H9 (cell line): ENCODE measurements around the gene SSBP3. TPM values are rescaled to one million over a fixed set of nuclear protein-coding genes. Genes with fewer than 3 reads are reported as not detected.

ENCODE experiments used
- DNase-seq: peaks from one replicate; pipeline ENCODE4 v3.0.0-alpha.2; 2017
- H2AFZ ChIP-seq: one replicate; pipeline ENCODE4 v1.6.1; 2013; ENCODE audit warnings: mild to moderate bottlenecking, low read length, control low read depth, moderate library complexity
- H2AK5ac ChIP-seq: 2 replicates; pipeline ENCODE4 v1.6.1; 2013; ENCODE audit warnings: low read length, control low read depth, mixed read lengths; ENCODE audit not compliant: insufficient read length
- H2BK120ac ChIP-seq: one replicate; pipeline ENCODE4 v1.6.1; 2013; ENCODE audit warnings: low read depth, mild to moderate bottlenecking, low read length, control low read depth, inconsistent platforms; ENCODE audit not compliant: poor library complexity, severe bottlenecking
- H2BK12ac ChIP-seq: 2 replicates; pipeline ENCODE4 v1.6.1; 2013; ENCODE audit warnings: low read length, control low read depth, mixed read lengths, low read depth; ENCODE audit not compliant: insufficient read length
- H2BK15ac ChIP-seq: 2 replicates; pipeline ENCODE4 v1.6.1; 2013; ENCODE audit warnings: low read depth, low read length, control low read depth
- H2BK20ac ChIP-seq: one replicate; pipeline ENCODE4 v1.6.1; 2013; ENCODE audit warnings: low read depth, mild to moderate bottlenecking, low read length, control low read depth, inconsistent platforms; ENCODE audit not compliant: poor library complexity, severe bottlenecking
- H2BK5ac ChIP-seq: 2 replicates; pipeline ENCODE4 v1.6.1; 2013; ENCODE audit warnings: low read length, control low read depth, mixed read lengths; ENCODE audit not compliant: insufficient read length
- H3K14ac ChIP-seq: 2 replicates; pipeline ENCODE4 v1.6.1; 2013; ENCODE audit warnings: low read length, control low read depth; ENCODE audit not compliant: insufficient read depth
- H3K18ac ChIP-seq: 2 replicates; pipeline ENCODE4 v1.6.1; 2013; ENCODE audit warnings: low read depth, mild to moderate bottlenecking, mixed read lengths, low read length, control low read depth; ENCODE audit not compliant: insufficient read length
- H3K23ac ChIP-seq: 2 replicates; pipeline ENCODE4 v1.6.1; 2013; ENCODE audit warnings: low read length, control low read depth, mixed read lengths, low read depth; ENCODE audit not compliant: insufficient read length
- H3K23me2 ChIP-seq: 2 replicates; pipeline ENCODE4 v1.6.1; 2013; ENCODE audit warnings: low read depth, mild to moderate bottlenecking, mixed read lengths, low read length, control low read depth; ENCODE audit not compliant: insufficient read length, poor library complexity, severe bottlenecking
- H3K27ac ChIP-seq: 2 replicates; pipeline ENCODE4 v1.5.1; 2013; ENCODE audit warnings: low read length, control low read depth, mixed read lengths, low read depth; ENCODE audit not compliant: insufficient read length
- H3K27me3 ChIP-seq: 2 replicates; pipeline ENCODE4 v1.6.1; 2013; ENCODE audit warnings: low read length, control low read depth, inconsistent platforms; ENCODE audit not compliant: insufficient read depth
- H3K4ac ChIP-seq: 2 replicates; pipeline ENCODE4 v1.6.1; 2013; ENCODE audit warnings: low read depth, mild to moderate bottlenecking, control low read depth, inconsistent platforms, low read length, moderate library complexity
- H3K4me1 ChIP-seq: 2 replicates; pipeline ENCODE4 v1.6.1; 2013; ENCODE audit warnings: low read length, control low read depth, inconsistent platforms; ENCODE audit not compliant: insufficient read depth
- H3K4me2 ChIP-seq: 2 replicates; pipeline ENCODE4 v1.6.1; 2013; ENCODE audit warnings: low read length, control low read depth, mixed read lengths; ENCODE audit not compliant: insufficient read length, insufficient read depth
- H3K56ac ChIP-seq: 2 replicates; pipeline ENCODE4 v1.6.1; 2013; ENCODE audit warnings: low read depth, mild to moderate bottlenecking, mixed read lengths, low read length, control low read depth; ENCODE audit not compliant: insufficient read length
- H3K79me1 ChIP-seq: 2 replicates; pipeline ENCODE4 v1.6.1; 2013; ENCODE audit warnings: low read depth, mild to moderate bottlenecking, moderate library complexity, low read length, control low read depth, inconsistent platforms; ENCODE audit not compliant: insufficient read depth, poor library complexity, severe bottlenecking
- H3K79me2 ChIP-seq: 2 replicates; pipeline ENCODE4 v1.6.1; 2013; ENCODE audit warnings: low read length, control low read depth, inconsistent platforms; ENCODE audit not compliant: insufficient read depth
- H3K9ac ChIP-seq: 2 replicates; pipeline ENCODE4 v1.6.1; 2013; ENCODE audit warnings: low read length, control low read depth, mixed read lengths; ENCODE audit not compliant: insufficient read length; ENCODE audit errors: extremely low read depth
- H3K9me3 ChIP-seq: one replicate; pipeline ENCODE4 v1.6.1; 2013; ENCODE audit warnings: low read depth, low read length, inconsistent platforms; ENCODE audit not compliant: control insufficient read depth
- H3T11ph ChIP-seq: one replicate; pipeline ENCODE4 v1.6.1; 2013; ENCODE audit warnings: mild to moderate bottlenecking, low read length, control low read depth, inconsistent platforms
- H4K20me1 ChIP-seq: one replicate; pipeline ENCODE4 v1.6.1; 2013; ENCODE audit not compliant: control insufficient read depth, insufficient read length, insufficient read depth
- H4K5ac ChIP-seq: 2 replicates; pipeline ENCODE4 v1.6.1; 2013; ENCODE audit warnings: low read depth, mild to moderate bottlenecking, mixed read lengths, low read length, control low read depth; ENCODE audit not compliant: insufficient read length
- H4K8ac ChIP-seq: replicated peaks from 2 replicates; pipeline ENCODE4 v1.6.1; 2013; ENCODE audit warnings: low read length, control low read depth, mixed read lengths, low read depth; ENCODE audit not compliant: insufficient read length
- H4K91ac ChIP-seq: 2 replicates; pipeline ENCODE4 v1.6.1; 2013; ENCODE audit warnings: low read depth, mild to moderate bottlenecking, moderate library complexity, mixed read lengths, low read length, control low read depth; ENCODE audit not compliant: insufficient read length
- H3K27ac Mint-ChIP-seq, 3 experiments: 2 replicates in 2 of 3; 3 replicates in 1 of 3; pipeline ENCODE4 v1.8.0; 2020 to 2021; ENCODE audit warnings: mixed read lengths in 3 of 3, mild to moderate bottlenecking in 1 of 3, moderate library complexity in 1 of 3
- H3K27me3 Mint-ChIP-seq: 2 replicates; pipeline ENCODE4 v1.8.0; 2021; ENCODE audit warnings: low read depth, mild to moderate bottlenecking, moderate library complexity, mixed read lengths
- H3K36me3 Mint-ChIP-seq, 3 experiments: 2 replicates in 2 of 3; 3 replicates in 1 of 3; pipeline ENCODE4 v1.8.0; 2020 to 2021; ENCODE audit warnings: low read depth in 3 of 3, mixed read lengths in 3 of 3; ENCODE audit not compliant: insufficient read depth in 1 of 3
- H3K4me1 Mint-ChIP-seq, 2 experiments: 2 replicates each; pipeline ENCODE4 v1.8.0; 2020; ENCODE audit warnings: mixed read lengths in 2 of 2
- H3K4me3 Mint-ChIP-seq, 2 experiments: 2 replicates in 1 of 2; 3 replicates in 1 of 2; pipeline ENCODE4 v1.8.0; 2020 to 2021; ENCODE audit warnings: mild to moderate bottlenecking in 2 of 2, mixed read lengths in 2 of 2, moderate library complexity in 1 of 2
- H3K9me3 Mint-ChIP-seq, 2 experiments: 2 replicates in 1 of 2; 3 replicates in 1 of 2; pipeline ENCODE4 v1.8.0; 2020; ENCODE audit warnings: mild to moderate bottlenecking in 2 of 2, mixed read lengths in 2 of 2, moderate library complexity in 1 of 2
- CTCF ChIP-seq: fragments of 200-600 bp; sonication (generic); conservative IDR thresholded peaks from 3 replicates; pipeline ENCODE4 v1.8.0; 2021; ENCODE audit warnings: antibody characterized with exemption, mild to moderate bottlenecking
- WGBS: extraction: QIAGEN DNeasy Blood & Tissue Kit; methylation state at CpG from one replicate; pipeline ENCODE4 v1.1.7; 2013; ENCODE audit warnings: missing lambda C conversion rate, low lambda C conversion rate, mixed read lengths; ENCODE audit not compliant: insufficient read length; ENCODE audit errors: extremely low coverage; 5-methylcytosine and 5-hydroxymethylcytosine counted together
- total RNA-seq: library from RNA; stranded (reverse); gene quantifications from 2 replicates; pipeline ENCODE4 v1.2.1, GENCODE V29; 2021

The SSBP3 gene
- total RNA-seq, 1 experiment from 2014 or later = 126 TPM

- H3K4me2 ChIP-seq = no peak overlapping the region
- H3K4ac ChIP-seq = no peak overlapping the region
- H3K27ac ChIP-seq = no peak overlapping the region
- H3K56ac ChIP-seq = no peak overlapping the region
- H4K8ac ChIP-seq = no peak overlapping the region
- H3K4me1 ChIP-seq = peaks cover 14% of the 10 kb centered on the region; the same call in 1 of the 2 replicates
- H4K5ac ChIP-seq = no peak overlapping the region
- no peaks in the 10 kb centered on the region for H3K23me2 ChIP-seq
- Mint-ChIP-seq H3K9me3 (no peaks in the 10 kb centered on the region; a peak in 1 of 5 replicates), H3K27me3 (no peaks in the 10 kb centered on the region), H3K27ac (peak overlapping the region; percentile 10 to 63 (median 46); a peak in 3 of 7 replicates), H3K4me3 (no peak overlapping the region), H3K36me3 (0 out of 7 replicates have a peak, but pooled peaks cover 0 to 4% (median 0%) of the 10 kb centered on the region in 3 experiments), H3K4me1 (peaks cover 88 to 92% of the 10 kb centered on the region in 2 experiments)
- no peak overlapping the region for H4K91ac ChIP-seq
- H3K9me3 ChIP-seq = no peaks in the 10 kb centered on the region
- H4K20me1 ChIP-seq = peaks cover 3% of the 10 kb centered on the region
- H2AFZ ChIP-seq = no peak overlapping the region
- no peak overlapping the region for H3K23ac ChIP-seq
- no peak overlapping the region for H2AK5ac ChIP-seq
- H2BK120ac ChIP-seq = no peak overlapping the region
- H2BK12ac ChIP-seq = no peak overlapping the region
- no peak overlapping the region for H2BK5ac ChIP-seq
- no peak overlapping the region for H3K9ac ChIP-seq
- no peak overlapping the region for H2BK20ac ChIP-seq
- no peak for DNase-seq
- no peak overlapping the region for H3K18ac ChIP-seq
- H2BK15ac ChIP-seq = no peak overlapping the region
- no CpG with 5 or more reads among the region's 10 CpGs for WGBS
- no peaks in the 10 kb centered on the region for H3K27me3 ChIP-seq
- no peak overlapping the region for H3K14ac ChIP-seq
- peaks cover 25% of the 10 kb centered on the region; the same call in 1 of the 2 replicates for H3K79me2 ChIP-seq
- no peak for TF ChIP-seq CTCF
- no peak overlapping the region for H3T11ph ChIP-seq
- peaks cover 6% of the 10 kb centered on the region for H3K79me1 ChIP-seq
Observed at GRCh38 chr1:54301497-54301896, 104.7 kb downstream of the SSBP3 start.
